Stimulated activated CD8-positive, alpha-beta memory T cell treated with anti-CD3 and anti-CD28 coated beads, Interleukin-7, amount 100 ng/mL, for 1 hour (primary cell): Measurements from ENCODE around the gene PCSK7.

Source experiments
- DNase-seq, 2 donors: peaks; one replicate each; pipeline ENCODE4 v3.0.0-alpha.2; 2020; ENCODE audit warnings: low read depth in 2 of 2

Gene PCSK7

GRCh38 chr11:117232092-117232878 lies 412 bp upstream of the PCSK7 start, which contains the start of gene RNF214:
Gene RNF214 (plus strand): TSS chr11:117232671. CDS start chr11:117234273, 1,602 bp downstream.
- DNase-seq = peak; percentile 51

GRCh38 chr11:117230999-117231841 lies 653 bp downstream of the PCSK7 start:
- no peak for DNase-seq

GRCh38 chr11:117230286-117230961 lies 1.4 kb downstream of the PCSK7 start:
- no peak for DNase-seq

GRCh38 chr11:117229931-117230285 lies 2.0 kb downstream of the PCSK7 start:
- DNase-seq = no peak

- no peak for DNase-seq
These were observed 2.5 kb downstream of the PCSK7 start for GRCh38 chr11:117229411-117229810.

GRCh38 chr11:117228091-117228490 lies 3.8 kb downstream of the PCSK7 start:
- DNase-seq = no peak

GRCh38 chr11:117226388-117227385 lies 5.2 kb downstream of the PCSK7 start:
- DNase-seq = no peak

GRCh38 chr11:117225553-117226170 lies 6.2 kb downstream of the PCSK7 start:
- no peak for DNase-seq

- no peak for DNase-seq
These were observed 7.9 kb downstream of the PCSK7 start for GRCh38 chr11:117223741-117224689.

- no peak for DNase-seq
These were observed 8.7 kb downstream of the PCSK7 start for GRCh38 chr11:117222991-117223740.

- no peak for DNase-seq
These were observed 9.9 kb downstream of the PCSK7 start for GRCh38 chr11:117221775-117222517.

- DNase-seq = no peak
These were observed 10.7 kb downstream of the PCSK7 start for GRCh38 chr11:117220999-117221774.

- no peak for DNase-seq
These were observed 11.3 kb downstream of the PCSK7 start for GRCh38 chr11:117220568-117220967.

- no peak for DNase-seq
These were observed 11.9 kb downstream of the PCSK7 start for GRCh38 chr11:117219995-117220394.

- no peak for DNase-seq
These were observed 12.4 kb downstream of the PCSK7 start for GRCh38 chr11:117219455-117219854.

GRCh38 chr11:117219001-117219400 lies 12.9 kb downstream of the PCSK7 start:
- DNase-seq = no peak
